Adrenal gland (tissue), 12 donors: Measurements from ENCODE around the gene TMEM88. TPM values are rescaled to one million over a fixed set of nuclear protein-coding genes. Genes with fewer than 3 reads are reported as not detected.
A peak's percentile ranks its signal among the peaks of the same experiment; 100 is the strongest.

Source experiments
- DNase-seq, 7 donors: peaks; one replicate each; pipeline ENCODE4 v3.0.0-alpha.2; 2019 to 2020
- H3K27ac ChIP-seq, 5 donors: fragments of 200-600 bp; sonication (generic) in 4 of 5; 1 replicate in 3 of 5; 2 replicates in 2 of 5; pipeline versions ENCODE4 v1.5.1 to v1.8.0; 2016 to 2020; ENCODE audit warnings: mild to moderate bottlenecking in 1 of 5
- H3K27me3 ChIP-seq: fragments of 200-600 bp; 2 replicates; pipeline ENCODE4 v1.8.0; 2021
- H3K36me3 ChIP-seq, 2 donors: fragments of 200-600 bp; replicated peaks in 1 of 2; 1 replicate in 1 of 2; 2 replicates in 1 of 2; pipeline versions ENCODE4 v1.5.1 to v1.8.0; 2018 to 2022
- H3K4me1 ChIP-seq, 2 donors: fragments of 200-600 bp; replicated peaks in 1 of 2; 1 replicate in 1 of 2; 2 replicates in 1 of 2; pipeline versions ENCODE4 v1.5.1 to v1.8.0; 2018 to 2021
- H3K4me3 ChIP-seq, 4 donors: fragments of 200-600 bp; sonication (generic) in 3 of 4; one replicate each; pipeline ENCODE4 v1.5.1; 2016 to 2018
- H3K9me3 ChIP-seq, 3 donors: fragments of 200-600 bp; sonication (generic) in 1 of 3; replicated peaks in 1 of 3; 1 replicate in 2 of 3; 2 replicates in 1 of 3; pipeline versions ENCODE4 v1.5.1 to v1.8.0; 2016 to 2021
- CTCF ChIP-seq, 6 experiments: fragments of 450-650 bp in 4 of 6; fragments of 200-600 bp in 2 of 6; sonication (generic) in 1 of 6; IDR thresholded peaks; 1 replicate in 5 of 6; 2 replicates in 1 of 6; pipeline versions ENCODE4 v1.5.1 to v1.8.0; 2016 to 2021; ENCODE audit warnings: antibody characterized with exemption in 6 of 6, mild to moderate bottlenecking in 2 of 6, moderate library complexity in 1 of 6
- POLR2A ChIP-seq, 2 donors: fragments of 450-650 bp; IDR thresholded peaks; one replicate each; pipeline ENCODE4 v1.6.1; 2017; ENCODE audit warnings: antibody characterized with exemption in 2 of 2, mild to moderate bottlenecking in 2 of 2, moderate library complexity in 1 of 2
- WGBS, 4 donors: extraction: QIAGEN DNeasy Blood & Tissue Kit in 2 of 4; methylation state at CpG; one replicate each; pipeline versions ENCODE4 v1.1.5 to v1.1.7; 2013 to 2017; 5-methylcytosine and 5-hydroxymethylcytosine counted together
- intact Hi-C, 2 donors: fragments of 100-400 bp; cut with DNase I; formaldehyde crosslinking; loops; one replicate each; pipeline versions ENCODE4 v1.14.1 to v1.15.0; 2022 to 2023
- polyA plus RNA-seq, 3 donors: library from polyadenylated mRNA; stranded (reverse); fragments of 200-250 nt in 2 of 3; fragments of 350-450 nt in 1 of 3; fragmentation: Illumina TruSeq in 1 of 3; extraction: RNeasy Lipid Tissue Mini Kit (QIAGEN cat#74804) in 1 of 3; gene quantifications; one replicate each; pipeline ENCODE4 v1.2.3, GENCODE V29; 2013 to 2014
- total RNA-seq, 9 donors: library from RNA; depleted of rRNA in 4 of 9; stranded (reverse); fragments of >200 nt in 4 of 9; fragments of 120-200 nt in 1 of 9; fragmentation: NEBNext Ultra II Directional in 1 of 9; extraction: Animal tissue kit (Norgen Biotek cat#: 25700) in 1 of 9; gene quantifications; one replicate each; pipeline versions ENCODE4 v1.1.0 to v1.2.4, GENCODE V29; 2013 to 2023
- donor health status: healthy with polysubstance abuse.
- donor health status: Bipolar disorder and iron deficiency.
- donor health status: DM: yes; HTN: yes; CAD: no.
- donor health status: DM: no; HTN: no; CAD: no.
- donor health status: DM: no; HTN: no; CAD: no.
- donor health status: DM: yes; HTN: yes; CAD: no.

The TMEM88 gene
- total and polyA plus RNA-seq, 12 donors, result 7.9 to 107 (median 25.1) TPM

- Histone ChIP-seq H3K9me3 (no peaks in the 10 kb centered on the region), H3K4me3 (no peak overlapping the region), H3K27ac (no peak overlapping the region), H3K36me3 (peaks cover 0 to 78% of the 10 kb centered on the region in 2 donors), H3K27me3 (no peaks in the 10 kb centered on the region), H3K4me1 (peaks cover 5 to 9% of the 10 kb centered on the region in 2 donors)
- intact Hi-C loops, result no loop called here
- 89 to 92% (median 91%) methylated on average over 9 of the region's 9 CpGs for WGBS, 4 donors
- DNase-seq, result peak in 3 of 7 donors; percentile 3 to 29 (median 17)
- TF ChIP-seq POLR2A (IDR thresholded peaks at IDR 0.05) (no peak), CTCF (IDR thresholded peaks at IDR 0.05) (no peak)
These were observed 39.4 kb downstream of the TMEM88 start for GRCh38 chr17:7894226-7894625.

GRCh38 chr17:7894866-7895265 is 40.0 kb downstream of the TMEM88 start:
- TF ChIP-seq POLR2A (IDR thresholded peaks at IDR 0.05), result no peak
- no peak for TF ChIP-seq CTCF (IDR thresholded peaks at IDR 0.05)
- Histone ChIP-seq H3K4me3 (no peak overlapping the region), H3K9me3 (no peaks in the 10 kb centered on the region), H3K27ac (no peak overlapping the region), H3K36me3 (peaks cover 0 to 85% of the 10 kb centered on the region in 2 donors), H3K4me1 (peaks cover 0 to 2% of the 10 kb centered on the region in 2 donors), H3K27me3 (no peaks in the 10 kb centered on the region)
- DNase-seq, result peak in 3 of 7 donors; percentile 1 to 16 (median 12)
- intact Hi-C loops, result loop anchor here in 1 of 2 donors (5.0 kb wide), 1 partner anchor 33 kb away; no protein-coding TSS in a partner anchor
- 82 to 92% (median 85%) methylated on average over 8 of the region's 8 CpGs for WGBS, 4 donors

GRCh38 chr17:7897090-7897489 is 42.2 kb downstream of the TMEM88 start:
- Histone ChIP-seq H3K27me3 (no peaks in the 10 kb centered on the region), H3K4me1 (no peaks in the 10 kb centered on the region), H3K9me3 (no peaks in the 10 kb centered on the region), H3K4me3 (no peak overlapping the region), H3K27ac (no peak overlapping the region), H3K36me3 (peaks cover 0 to 88% of the 10 kb centered on the region in 2 donors)
- TF ChIP-seq POLR2A (IDR thresholded peaks at IDR 0.05) (no peak), CTCF (IDR thresholded peaks at IDR 0.05) (no peak)
- DNase-seq, result peak in 4 of 7 donors; percentile 7 to 50 (median 20)
- intact Hi-C loops, result loop anchor here in 1 of 2 donors (5.0 kb wide), 1 partner anchor 35 kb away; no protein-coding TSS in a partner anchor
- 80 to 84% (median 82%) methylated on average over 13 of the region's 13 CpGs for WGBS, 4 donors

GRCh38 chr17:7897773-7898172 is 42.9 kb downstream of the TMEM88 start:
- intact Hi-C loops, result loop anchor here in 1 of 2 donors (5.0 kb wide), 1 partner anchor 35 kb away; no protein-coding TSS in a partner anchor
- Histone ChIP-seq H3K9me3 (no peaks in the 10 kb centered on the region), H3K36me3 (peaks cover 0 to 94% of the 10 kb centered on the region in 2 donors), H3K4me1 (no peaks in the 10 kb centered on the region), H3K27me3 (no peaks in the 10 kb centered on the region), H3K27ac (peak overlapping the region in 1 of 5 donors; percentile 21), H3K4me3 (no peak overlapping the region)
- peak in 6 of 7 donors; percentile 16 to 69 (median 54) for DNase-seq
- 30 to 35% (median 33%) methylated on average over 6 of the region's 6 CpGs for WGBS, 4 donors
- TF ChIP-seq CTCF (IDR thresholded peaks at IDR 0.05) (peak; percentile 37 to 94 (median 76)), POLR2A (IDR thresholded peaks at IDR 0.05) (no peak)
